ENCODE measurements around the gene IL1RAP. TPM values are rescaled to one million over a fixed set of nuclear protein-coding genes. Genes with fewer than 3 reads are reported as not detected.
A peak's percentile ranks its signal among the peaks of the same experiment; 100 is the strongest.

IL1RAP gene
- total and polyA plus RNA-seq, 2 experiments from 2014 or later: 3.2 to 8.9 TPM

GRCh38 chr3:190595179-190595795, 81.4 kb downstream of the IL1RAP start:
- Histone ChIP-seq H3K4me1 (ENCODE audit: low read depth) (peaks cover 20% of the 10 kb centered on the region), H3K36me3 (no peaks in the 10 kb centered on the region), H3K4me3 (no peak overlapping the region), H3K9me3 (ENCODE audit: low read depth) (no peaks in the 10 kb centered on the region), H3K27ac (no peak overlapping the region), H3K27me3 (no peaks in the 10 kb centered on the region)
- TF ChIP-seq CTCF (IDR thresholded peaks at IDR 0.05; ENCODE audit: low read depth, low read length): no peak
- no peak for DNase-seq (ENCODE audit: low read depth in 1 of 2, low spot score in 1 of 2)

- no peak overlapping the region for H3K27ac ChIP-seq
- no peaks in the 10 kb centered on the region for H3K27me3 ChIP-seq
- no peaks in the 10 kb centered on the region for H3K36me3 ChIP-seq
- TF ChIP-seq CTCF (IDR thresholded peaks at IDR 0.05; ENCODE audit: low read depth, low read length): no peak
- H3K4me3 ChIP-seq: no peak overlapping the region
- no peak for DNase-seq (ENCODE audit: low read depth in 1 of 2, low spot score in 1 of 2)
- no peaks in the 10 kb centered on the region for H3K9me3 ChIP-seq (ENCODE audit: low read depth)
- peaks cover 25% of the 10 kb centered on the region for H3K4me1 ChIP-seq (ENCODE audit: low read depth)
These were observed 81.9 kb downstream of the IL1RAP start for GRCh38 chr3:190595807-190596206.

GRCh38 chr3:190596349-190597285, 82.7 kb downstream of the IL1RAP start:
- no peaks in the 10 kb centered on the region for H3K9me3 ChIP-seq (ENCODE audit: low read depth)
- no peaks in the 10 kb centered on the region for H3K36me3 ChIP-seq
- no peak overlapping the region for H3K4me3 ChIP-seq
- H3K4me1 ChIP-seq (ENCODE audit: low read depth): peaks cover 27% of the 10 kb centered on the region
- TF ChIP-seq CTCF (IDR thresholded peaks at IDR 0.05; ENCODE audit: low read depth, low read length): no peak
- H3K27ac ChIP-seq: no peak overlapping the region
- DNase-seq (ENCODE audit: low read depth in 1 of 2, low spot score in 1 of 2): no peak
- H3K27me3 ChIP-seq: no peaks in the 10 kb centered on the region

- DNase-seq (ENCODE audit: low read depth in 1 of 2, low spot score in 1 of 2): peak; percentile 17 to 79
- no peaks in the 10 kb centered on the region for H3K36me3 ChIP-seq
- peaks cover 27% of the 10 kb centered on the region for H3K4me1 ChIP-seq (ENCODE audit: low read depth)
- peak overlapping the region; percentile 70 for H3K27ac ChIP-seq
- H3K4me3 ChIP-seq: no peak overlapping the region
- H3K9me3 ChIP-seq (ENCODE audit: low read depth): no peaks in the 10 kb centered on the region
- H3K27me3 ChIP-seq: no peaks in the 10 kb centered on the region
- no peak for TF ChIP-seq CTCF (IDR thresholded peaks at IDR 0.05; ENCODE audit: low read depth, low read length)
These were observed 83.4 kb downstream of the IL1RAP start for GRCh38 chr3:190597291-190597690.

- TF ChIP-seq CTCF (IDR thresholded peaks at IDR 0.05; ENCODE audit: low read depth, low read length): no peak
- Histone ChIP-seq H3K9me3 (ENCODE audit: low read depth) (no peaks in the 10 kb centered on the region), H3K4me1 (ENCODE audit: low read depth) (peaks cover 25% of the 10 kb centered on the region), H3K27ac (no peak overlapping the region), H3K4me3 (no peak overlapping the region), H3K27me3 (no peaks in the 10 kb centered on the region), H3K36me3 (no peaks in the 10 kb centered on the region)
- DNase-seq (ENCODE audit: low read depth in 1 of 2, low spot score in 1 of 2): peak in 1 of 2 donors; percentile 63
These were observed 87.7 kb downstream of the IL1RAP start for GRCh38 chr3:190601622-190602021.

All from cardiac muscle cell (in vitro differentiated cells and primary cell).